Measurements from ENCODE around the gene CDH4. TPM values are rescaled to one million over a fixed set of nuclear protein-coding genes. Genes with fewer than 3 reads are reported as not detected.

The CDH4 gene
- polyA plus RNA-seq, 1 experiment = 1.5 TPM

DNA sequence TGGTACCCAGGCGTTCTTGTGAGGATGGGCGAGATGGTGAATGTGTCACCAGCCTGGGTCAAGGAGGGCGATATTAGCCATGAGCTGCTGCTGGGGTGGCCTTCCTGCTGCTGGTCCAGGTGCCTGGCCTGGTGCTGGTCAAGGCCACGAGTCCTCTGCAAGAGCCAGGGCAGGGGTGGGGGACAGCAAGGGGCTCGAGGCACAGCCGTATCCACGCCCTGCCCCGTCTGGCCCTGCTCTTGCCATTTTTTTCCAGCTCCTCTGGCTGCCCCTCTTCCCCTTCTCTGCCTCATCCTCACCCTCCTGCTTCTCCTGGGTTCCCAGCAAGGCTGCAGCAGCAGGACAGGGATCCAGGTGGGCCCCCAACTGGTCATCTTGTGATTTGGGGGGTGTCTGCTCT, 51.2 kb downstream of the CDH4 start:
- H3K4me3 ChIP-seq (ENCODE audit: low read depth, low read length) = no peak overlapping the region
- ChIA-PET POLR2A (no interaction called here), CTCF (no interaction called here)
- H3K36me3 ChIP-seq (ENCODE audit: control insufficient read depth, insufficient read depth, low read length) = no peaks in the 10 kb centered on the region
- no peaks in the 10 kb centered on the region for H3K27me3 ChIP-seq (ENCODE audit: control insufficient read depth, insufficient read depth, low read length)
- TF ChIP-seq CTCF (IDR thresholded peaks at IDR 0.05; ENCODE audit: insufficient read depth, low read depth, low read length) = no peak
- no peak for DNase-seq (ENCODE audit: low read depth)

- TF ChIP-seq CTCF (IDR thresholded peaks at IDR 0.05; ENCODE audit: insufficient read depth, low read depth, low read length) = no peak
- ChIA-PET CTCF (no interaction called here), POLR2A (no interaction called here)
- no peaks in the 10 kb centered on the region for H3K36me3 ChIP-seq (ENCODE audit: control insufficient read depth, insufficient read depth, low read length)
- H3K4me3 ChIP-seq (ENCODE audit: low read depth, low read length) = no peak overlapping the region
- H3K27me3 ChIP-seq (ENCODE audit: control insufficient read depth, insufficient read depth, low read length) = no peaks in the 10 kb centered on the region
- no peak for DNase-seq (ENCODE audit: low read depth)
These were observed 51.6 kb downstream of the CDH4 start for GRCh38 chr20:61303675-61304074.

DNA sequence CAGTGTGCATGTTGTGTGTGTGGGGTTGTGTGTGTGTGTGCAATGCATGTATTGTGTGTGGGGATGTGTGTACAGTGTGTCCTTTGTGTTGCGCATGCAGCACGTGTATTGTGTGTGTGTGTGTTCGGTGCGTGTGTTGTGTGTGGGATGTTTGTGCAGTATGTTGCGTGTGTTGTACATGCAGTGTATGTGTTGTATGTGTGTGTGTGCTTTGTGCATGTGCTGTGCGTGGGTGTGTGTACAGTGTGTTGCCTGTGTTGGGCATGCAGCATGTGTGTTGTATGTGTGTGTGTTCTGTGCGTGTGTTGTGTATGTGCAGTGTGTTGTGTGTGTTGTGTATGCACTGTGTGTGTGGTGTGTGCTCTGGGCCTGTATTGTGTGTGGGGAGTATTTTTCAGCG, 52.7 kb downstream of the CDH4 start:
- CTCF ChIA-PET = no interaction called here
- DNase-seq (ENCODE audit: low read depth) = no peak
- POLR2A ChIA-PET = no interaction called here

DNA sequence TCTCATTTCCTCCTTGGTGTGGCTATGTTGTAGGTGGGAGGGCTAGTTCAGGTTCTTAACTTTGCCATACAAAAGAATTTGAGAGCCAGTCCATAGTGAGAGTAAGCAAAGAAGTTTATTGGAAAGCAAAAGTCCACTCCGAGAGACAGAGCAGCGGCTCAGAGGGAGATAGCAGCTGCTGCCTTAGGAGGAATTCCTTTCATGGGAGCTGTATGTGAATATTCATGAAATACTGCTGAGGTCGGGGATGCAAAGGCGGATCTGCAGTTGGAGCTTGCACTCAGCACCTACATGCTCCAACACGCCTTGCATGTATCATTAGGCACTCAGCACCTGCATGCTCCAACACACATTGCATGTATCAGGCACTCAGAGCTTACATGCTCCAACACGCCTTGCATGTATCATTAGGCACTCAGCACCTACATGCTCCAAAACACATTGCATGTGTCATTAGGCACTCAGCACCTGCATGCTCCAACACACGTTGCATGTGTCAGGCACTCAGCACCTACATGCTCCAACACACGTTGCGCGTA, 54.9 kb downstream of the CDH4 start:
- ChIA-PET POLR2A (no interaction called here), CTCF (interaction anchor here (1.5 kb wide), 1 partner anchor 21 kb away, joined by 3 read pairs; no protein-coding TSS in a partner anchor)
- no peaks in the 10 kb centered on the region for H3K36me3 ChIP-seq (ENCODE audit: control insufficient read depth, insufficient read depth, low read length)

More for the DNA sequence above, 52.7 kb downstream of the CDH4 start:
- no peak for TF ChIP-seq CTCF (IDR thresholded peaks at IDR 0.05; ENCODE audit: insufficient read depth, low read depth, low read length)
- no peaks in the 10 kb centered on the region for H3K36me3 ChIP-seq (ENCODE audit: control insufficient read depth, insufficient read depth, low read length)
- no peak overlapping the region for H3K4me3 ChIP-seq (ENCODE audit: low read depth, low read length)
- no peaks in the 10 kb centered on the region for H3K27me3 ChIP-seq (ENCODE audit: control insufficient read depth, insufficient read depth, low read length)

More for the DNA sequence above, 54.9 kb downstream of the CDH4 start:
- no peaks in the 10 kb centered on the region for H3K27me3 ChIP-seq (ENCODE audit: control insufficient read depth, insufficient read depth, low read length)
- DNase-seq (ENCODE audit: low read depth) = no peak
- no peak overlapping the region for H3K4me3 ChIP-seq (ENCODE audit: low read depth, low read length)
- TF ChIP-seq CTCF (IDR thresholded peaks at IDR 0.05; ENCODE audit: insufficient read depth, low read depth, low read length) = no peak

Measured in BJ (cell line).